ENCODE data around the gene ZNF384. TPM values are rescaled to one million over a fixed set of nuclear protein-coding genes. Genes with fewer than 3 reads are reported as not detected.

Gene ZNF384
- total and polyA plus RNA-seq, 2 of the 8 experiments (the other 6 are each of a cell fraction or from before 2014, with no cell fraction given) = 59.0 to 59.6 TPM

GRCh38 chr12:6644257-6644596, 44.9 kb downstream of the ZNF384 start:
- CTCF ChIA-PET (ENCODE audit: partially characterized antibody) = interaction anchor here (0.7 to 6.3 kb wide), 23 partner anchors 10 to 220 kb away, joined by 3 to 146 read pairs (median 5); partner anchors contain the start of genes LPAR5, MLF2 and ZNF384
- Histone ChIP-seq H3K23ac (ENCODE audit: insufficient read length) (no peak overlapping the region), H3K18ac (ENCODE audit: extremely low read depth, low read length) (no peak overlapping the region), H2AK5ac (ENCODE audit: low read depth, low read length) (no peak overlapping the region), H4K91ac (replicated peaks; ENCODE audit: insufficient read length, low read length) (no peak overlapping the region), H3K79me2 (ENCODE audit: control insufficient read depth in 1 of 2, insufficient read depth in 2 of 2, low read length in 2 of 2) (no peaks in the 10 kb centered on the region), H3K23me2 (ENCODE audit: low read depth, low read length) (peaks cover 4% of the 10 kb centered on the region; the same call in 1 of the 2 replicates), H4K5ac (ENCODE audit: insufficient read length, low read depth, low read length) (no peak overlapping the region), H4K20me1 (replicated peaks in 1 of 2; ENCODE audit: control insufficient read depth in 1 of 2, insufficient read depth in 2 of 2, low read length in 2 of 2) (no peaks in the 10 kb centered on the region), H4K8ac (ENCODE audit: extremely low read depth, insufficient read depth, low read length) (no peak overlapping the region), H2BK15ac (ENCODE audit: low read length) (0 out of 2 replicates have a peak overlapping the region, but pooled peaks have one; percentile 73), H3K56ac (replicated peaks; ENCODE audit: insufficient read length, low read depth, low read length) (no peak overlapping the region), H3K4me3 (ENCODE audit: extremely low read depth in 1 of 4, insufficient read depth in 2 of 4, low read depth in 3 of 4, low read length in 4 of 4) (no peak overlapping the region), H3K14ac (ENCODE audit: insufficient read length) (no peak overlapping the region), H2BK120ac (replicated peaks; ENCODE audit: low read depth, low read length) (no peak overlapping the region), H2BK20ac (ENCODE audit: low read length) (no peak overlapping the region), H3K36me3 (ENCODE audit: control insufficient read depth in 2 of 4, insufficient read depth in 4 of 4, low read length in 3 of 4) (no peaks in the 10 kb centered on the region), H3K79me1 (ENCODE audit: low read depth, low read length) (no peaks in the 10 kb centered on the region), H3K4ac (replicated peaks; ENCODE audit: insufficient read length, low read depth, low read length) (no peak overlapping the region), H3K27me3 (replicated peaks in 1 of 4; ENCODE audit: control insufficient read depth in 3 of 4, extremely low read depth in 1 of 4, insufficient read depth in 3 of 4, low read length in 3 of 4) (peaks cover 3 to 7% (median 6%) of the 10 kb centered on the region in 4 experiments; a peak in 4 of 7 replicates), H2BK5ac (ENCODE audit: low read depth, low read length) (peak overlapping the region; percentile 18; the same call in 1 of the 2 replicates), H2AFZ (ENCODE audit: low read length) (no peak overlapping the region), H3K9ac (replicated peaks in 1 of 4; ENCODE audit: extremely low read depth in 1 of 4, low read depth in 3 of 4, low read length in 3 of 4) (no peak overlapping the region), H3K27ac (ENCODE audit: low read depth, low read length) (no peak overlapping the region), H3K4me2 (ENCODE audit: insufficient read depth in 1 of 2, low read depth in 2 of 2, low read length in 2 of 2) (no peak overlapping the region), H3K4me1 (replicated peaks in 1 of 4; ENCODE audit: control insufficient read depth in 3 of 4, insufficient read depth in 4 of 4, low read length in 3 of 4) (peaks cover 0 to 5% (median under 1%) of the 10 kb centered on the region in 4 experiments; a peak in 3 of 7 replicates), H2BK12ac (ENCODE audit: low read depth, low read length) (0 out of 2 replicates have a peak overlapping the region, but pooled peaks have one; percentile 6), H3K9me3 (ENCODE audit: insufficient read depth in 2 of 2, low read depth in 1 of 2, low read length in 1 of 2) (no peaks in the 10 kb centered on the region)
- TF ChIP-seq FOSL1 (IDR thresholded peaks at IDR 0.05; ENCODE audit: insufficient read depth, low read depth, low read length) (no peak), KDM1A (IDR thresholded peaks at IDR 0.05; ENCODE audit: borderline replicate concordance, low read length) (no peak), NRF1 (IDR thresholded peaks at IDR 0.05; ENCODE audit: low read depth, low read length) (no peak), SP4 (IDR thresholded peaks at IDR 0.05; ENCODE audit: low read length) (no peak), TEAD4 (IDR thresholded peaks at IDR 0.05; ENCODE audit: low read depth, low read length) (no peak), CBX8 (IDR thresholded peaks at IDR 0.05; ENCODE audit: borderline replicate concordance, low read depth, low read length) (no peak), GTF2F1 (IDR thresholded peaks at IDR 0.05; ENCODE audit: borderline replicate concordance, low read depth, low read length) (no peak)
- POLR2A ChIA-PET (ENCODE audit: partially characterized antibody) = interaction anchor here (1.2 to 3.3 kb wide), 7 partner anchors 13 to 93 kb away, joined by 3 to 18 read pairs (median 4); partner anchors contain the start of gene ZNF384
- WGBS, 2 experiments (ENCODE audit: extremely low coverage in 1 of 2, insufficient coverage in 1 of 2, insufficient read length in 1 of 2, insufficient replicate concordance in 2 of 2, low coverage in 1 of 2, low lambda C conversion rate in 2 of 2, missing lambda C conversion rate in 1 of 2) = 82% methylated on average over 6 of the region's 6 CpGs; no CpG with 5 or more reads in 1 of the 2 experiments
- DNase-seq (ENCODE audit: low read depth in 1 of 2, low spot score in 2 of 2) (no peak), FAIRE-seq (no peak)

Measured in H1 (cell line).